Measurements from ENCODE around the gene PTPN9. TPM values are rescaled to one million over a fixed set of nuclear protein-coding genes. Genes with fewer than 3 reads are reported as not detected.
"Not testable (repeated sequence)": the region's sequence is repeated elsewhere in the genome, so short reads cannot be mapped to it uniquely, and the experiment has no call there.

PTPN9 gene
- total RNA-seq, 2 experiments from 2014 or later: 46.3 to 48.7 TPM

DNA sequence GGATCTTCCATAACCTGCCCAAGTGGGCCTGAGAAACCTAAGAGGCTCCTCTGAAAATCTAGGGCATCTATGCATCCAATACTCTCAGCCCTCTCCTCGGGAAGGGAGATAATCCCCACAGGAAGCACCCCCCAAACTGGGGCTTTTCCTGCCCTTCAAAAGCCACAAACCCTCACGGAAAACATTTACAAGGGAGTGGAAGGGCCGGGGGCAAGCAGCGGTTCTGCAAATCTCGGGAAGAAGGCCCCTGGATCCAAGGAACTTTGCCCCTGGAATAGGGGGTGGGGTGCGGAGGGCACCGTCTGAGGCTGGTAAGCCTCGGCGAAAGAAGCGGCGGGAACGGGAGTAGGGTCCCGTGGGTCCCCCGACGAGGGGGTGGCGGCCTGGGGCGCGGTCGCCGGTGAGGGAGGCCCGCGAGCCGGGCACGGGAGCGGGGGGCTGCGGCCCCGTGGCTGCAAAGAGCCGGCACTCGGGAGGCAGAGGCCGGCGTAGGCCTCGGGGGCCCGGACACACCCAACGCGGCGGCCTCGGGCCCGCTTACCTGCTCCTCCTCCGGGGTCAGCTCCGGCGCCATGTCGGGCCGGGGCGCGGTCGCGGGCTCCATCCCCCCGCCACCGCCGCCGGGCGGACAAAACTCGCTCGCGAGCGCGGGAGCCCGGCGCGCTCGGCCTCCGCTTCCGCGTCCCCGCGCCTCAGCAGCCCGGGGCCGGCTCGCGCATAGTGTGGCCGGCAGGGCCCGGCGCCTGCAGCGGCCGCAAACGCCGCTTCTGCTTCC is 755 bp downstream of the PTPN9 start:
- CTCF ChIA-PET: interaction anchor here (0.7 to 2.7 kb wide), 16 partner anchors 12 to 211 kb away, joined by 3 to 30 read pairs (median 6); partner anchors contain the start of genes IMP3, MAN2C1 and SNUPN
- Mint-ChIP-seq H3K4me1 (ENCODE audit: low read depth) (peaks cover 25% of the 10 kb centered on the region), H3K27me3 (ENCODE audit: low read depth) (no peaks in the 10 kb centered on the region), H3K36me3 (ENCODE audit: low read depth) (peaks cover 21% of the 10 kb centered on the region), H3K4me3 (peak overlapping the region; percentile 92), H3K27ac (peak overlapping the region; percentile 94), H3K9me3 (ENCODE audit: insufficient read depth) (no peaks in the 10 kb centered on the region)
- DNase-seq (peak; percentile 40), ATAC-seq (peak; percentile 73)
- POLR2A ChIA-PET: interaction anchor here (0.5 to 2.7 kb wide), 15 partner anchors 11 to 622 kb away, joined by 3 to 30 read pairs (median 4); partner anchors contain the start of genes IMP3, RPP25, SIN3A and SNUPN

DNA sequence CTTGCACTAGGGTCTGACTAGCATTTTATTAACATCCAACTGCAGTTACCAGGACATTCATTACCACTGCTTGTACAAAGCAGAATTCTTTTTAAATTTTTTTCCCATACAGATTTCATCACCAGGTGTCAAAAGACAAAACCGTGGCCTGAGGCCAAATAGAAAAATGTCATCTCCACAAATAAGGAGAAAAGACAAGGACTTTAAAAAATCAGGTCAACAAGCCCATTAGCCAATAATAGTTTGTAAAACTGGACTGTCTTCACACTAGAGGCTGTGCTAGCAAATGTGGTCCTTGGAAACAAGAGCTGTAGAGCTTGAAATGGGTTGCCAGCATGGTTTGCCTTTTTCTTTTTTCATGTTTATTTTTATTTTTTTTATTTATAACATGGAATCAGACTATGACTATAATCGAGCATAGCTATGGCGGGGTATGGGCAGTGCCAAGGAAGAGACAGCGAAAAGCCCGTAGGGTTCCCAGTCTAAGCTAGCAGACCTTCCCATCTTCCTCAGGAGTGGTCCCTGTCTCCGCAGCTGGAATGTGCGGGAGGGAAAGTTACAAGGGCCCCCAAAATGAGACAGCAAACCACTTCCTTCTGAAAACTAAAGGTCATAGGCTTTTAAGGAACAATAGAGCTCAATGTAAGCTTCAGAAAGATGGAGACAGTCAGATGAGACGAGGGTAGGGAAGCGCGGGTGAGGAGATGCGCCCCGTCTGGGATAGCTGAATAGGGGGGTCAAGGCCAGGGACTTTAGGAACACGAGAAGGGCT is 1.5 kb downstream of the PTPN9 start:
- ChIA-PET CTCF (interaction anchor here (1.1 to 2.7 kb wide), 8 partner anchors 11 to 210 kb away, joined by 4 to 30 read pairs (median 12); partner anchors contain the start of genes IMP3, MAN2C1 and SNUPN), POLR2A (interaction anchor here (0.5 to 2.7 kb wide), 8 partner anchors 29 to 146 kb away, joined by 3 to 30 read pairs (median 8); partner anchors contain the start of genes IMP3, SIN3A and SNUPN)
- H3K36me3 Mint-ChIP-seq (ENCODE audit: low read depth): peaks cover 23% of the 10 kb centered on the region
- no peaks in the 10 kb centered on the region for H3K27me3 Mint-ChIP-seq (ENCODE audit: low read depth)
- DNase-seq: no peak
- peaks cover 31% of the 10 kb centered on the region for H3K4me1 Mint-ChIP-seq (ENCODE audit: low read depth)
- peak overlapping the region; percentile 92 for H3K4me3 Mint-ChIP-seq
- H3K27ac Mint-ChIP-seq: peak overlapping the region; percentile 82
- no peak for ATAC-seq
- H3K9me3 Mint-ChIP-seq (ENCODE audit: insufficient read depth): no peaks in the 10 kb centered on the region

DNA sequence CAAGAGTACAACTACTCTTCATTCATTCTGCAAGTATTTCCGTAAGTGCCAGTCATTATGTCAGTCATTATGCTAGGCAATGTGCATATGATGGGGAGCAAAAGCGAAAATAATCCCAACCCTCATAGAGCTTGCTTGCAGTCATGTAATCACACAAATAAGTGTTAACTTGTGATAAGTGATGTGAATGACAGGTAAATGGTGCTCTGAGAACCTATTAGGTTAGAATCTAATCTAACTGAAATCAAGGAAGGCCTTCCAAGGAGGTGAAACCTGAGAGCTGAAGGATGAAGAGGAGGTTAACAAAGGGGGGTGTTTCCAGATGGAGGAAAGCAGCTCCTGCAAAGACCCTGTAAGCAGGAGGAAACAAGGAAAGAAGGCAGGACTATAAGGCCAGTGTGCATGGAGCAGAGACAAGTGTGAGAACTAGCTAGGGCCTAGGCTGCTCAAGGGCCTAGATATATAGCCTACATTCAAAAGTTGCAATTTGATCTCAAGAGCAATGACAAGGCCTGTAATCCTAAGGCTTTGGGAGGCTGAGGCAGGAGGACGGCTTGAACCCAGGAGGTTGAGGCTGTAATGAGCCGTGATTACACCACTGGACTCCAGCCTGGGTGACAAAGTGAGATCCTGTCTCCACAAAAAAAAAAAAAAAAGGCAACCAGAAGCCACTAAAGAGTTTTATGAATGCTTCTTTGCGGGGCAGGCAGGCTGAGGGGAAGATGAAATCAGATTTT is 5.3 kb downstream of the PTPN9 start:
- Mint-ChIP-seq H3K27me3 (ENCODE audit: low read depth) (no peaks in the 10 kb centered on the region), H3K9me3 (ENCODE audit: insufficient read depth) (no peaks in the 10 kb centered on the region), H3K36me3 (ENCODE audit: low read depth) (peaks cover 26% of the 10 kb centered on the region), H3K27ac (peak overlapping the region; percentile 37), H3K4me1 (ENCODE audit: low read depth) (peaks cover 32% of the 10 kb centered on the region), H3K4me3 (no peak overlapping the region)
- ChIA-PET CTCF (interaction anchor here (2.3 kb wide), 1 partner anchor 24 kb away, joined by 8 read pairs; no protein-coding TSS in a partner anchor), POLR2A (interaction anchor here (0.7 to 1.0 kb wide), 2 partner anchors 52 to 206 kb away, joined by 3 to 4 read pairs; partner anchors contain the start of genes MAN2C1 and SNUPN)
- ATAC-seq: no peak
- no peak for DNase-seq

DNA sequence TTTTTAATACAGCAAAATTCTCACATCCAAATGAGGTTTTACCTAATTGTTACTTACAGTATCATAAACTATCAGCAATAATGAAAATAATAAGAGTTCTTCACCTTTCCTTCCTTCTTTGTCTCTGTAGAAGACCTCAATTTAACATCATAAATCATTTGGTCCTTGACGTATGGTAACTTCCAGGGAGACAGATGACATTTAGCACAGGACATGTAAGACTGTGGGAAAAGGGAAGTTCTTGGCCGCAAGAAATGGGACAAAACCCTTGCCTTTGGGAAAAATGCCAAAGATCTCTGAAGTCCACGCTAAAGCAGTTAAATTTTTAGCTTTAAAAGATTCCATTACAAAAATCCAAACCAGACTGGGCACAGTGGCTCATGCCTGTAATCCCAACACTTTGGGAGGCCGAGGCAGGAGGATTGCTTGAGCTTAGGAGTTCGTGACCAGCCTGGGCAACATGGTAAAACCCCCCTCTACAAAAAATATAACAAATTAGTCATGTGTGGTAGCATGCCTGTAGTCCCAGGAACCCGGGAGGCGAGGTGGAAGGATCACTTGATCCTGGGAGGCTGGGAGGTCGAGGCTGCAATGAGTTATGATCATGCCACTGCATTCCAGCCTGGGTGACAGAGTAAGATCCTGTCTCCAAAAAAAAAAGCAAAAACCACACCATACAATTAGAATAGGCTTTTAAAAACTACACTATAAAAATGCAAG is 8.8 kb downstream of the PTPN9 start:
- Mint-ChIP-seq H3K27ac (no peak overlapping the region), H3K27me3 (ENCODE audit: low read depth) (no peaks in the 10 kb centered on the region), H3K4me3 (no peak overlapping the region), H3K36me3 (ENCODE audit: low read depth) (peaks cover 18% of the 10 kb centered on the region), H3K4me1 (ENCODE audit: low read depth) (peaks cover 23% of the 10 kb centered on the region), H3K9me3 (ENCODE audit: insufficient read depth) (no peaks in the 10 kb centered on the region)
- ChIA-PET CTCF (interaction anchor here (0.6 kb wide), 1 partner anchor 57 kb away, joined by 3 read pairs; no protein-coding TSS in a partner anchor), POLR2A (no interaction called here)
- ATAC-seq (no peak), DNase-seq (no peak)

DNA sequence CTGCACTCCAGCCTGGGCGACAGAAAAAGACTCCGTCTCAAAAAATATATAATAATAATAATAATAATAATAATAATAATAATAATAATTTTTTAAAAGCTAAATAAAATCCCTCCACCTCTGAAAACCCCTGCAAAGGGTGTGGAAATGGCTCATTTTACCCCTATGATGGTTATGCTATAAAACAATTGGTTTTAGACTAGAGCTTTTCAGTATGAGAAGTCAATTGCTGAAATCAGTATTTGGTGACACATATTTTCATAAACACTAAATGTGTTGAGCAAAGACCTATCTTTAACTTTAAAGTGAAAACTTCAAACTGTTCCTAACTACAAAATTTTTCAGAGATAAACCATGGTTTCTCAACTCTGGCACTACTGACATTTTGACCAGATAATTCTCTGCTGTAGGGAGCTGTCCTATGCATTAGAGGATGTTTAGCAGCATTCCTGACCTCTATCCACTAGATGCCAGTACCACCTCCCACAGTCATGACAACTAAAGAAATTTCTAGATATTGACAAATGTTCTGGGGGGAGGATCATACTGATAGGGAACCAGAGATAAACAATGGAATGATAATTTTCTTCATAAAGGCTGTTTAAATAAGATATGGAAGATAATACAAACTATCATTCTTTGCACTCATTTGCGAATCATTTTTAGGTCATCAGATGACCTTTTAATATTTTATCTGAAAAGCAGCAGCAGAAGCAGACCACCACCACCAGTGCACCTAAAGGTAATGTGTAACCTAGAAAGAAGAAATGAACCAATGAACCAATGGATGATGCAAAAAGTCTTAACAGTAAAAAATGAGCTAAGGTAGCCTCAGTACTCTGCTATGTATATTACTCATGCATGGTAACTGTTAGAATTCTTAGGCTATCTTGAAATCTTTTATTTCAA is 13.8 kb downstream of the PTPN9 start:
- H3K4me3 Mint-ChIP-seq: no peak overlapping the region
- H3K9me3 Mint-ChIP-seq (ENCODE audit: insufficient read depth): no peaks in the 10 kb centered on the region
- H3K27ac Mint-ChIP-seq: no peak overlapping the region
- DNase-seq (no peak), ATAC-seq (no peak)
- POLR2A ChIA-PET: no interaction called here
- H3K36me3 Mint-ChIP-seq (ENCODE audit: low read depth): peaks cover 11% of the 10 kb centered on the region
- H3K27me3 Mint-ChIP-seq (ENCODE audit: low read depth): no peaks in the 10 kb centered on the region
- H3K4me1 Mint-ChIP-seq (ENCODE audit: low read depth): peaks cover 9% of the 10 kb centered on the region
- CTCF ChIA-PET: interaction anchor here (0.5 to 1.8 kb wide), 2 partner anchors 13 to 154 kb away, joined by 3 to 7 read pairs; partner anchors contain the start of gene PTPN9

DNA sequence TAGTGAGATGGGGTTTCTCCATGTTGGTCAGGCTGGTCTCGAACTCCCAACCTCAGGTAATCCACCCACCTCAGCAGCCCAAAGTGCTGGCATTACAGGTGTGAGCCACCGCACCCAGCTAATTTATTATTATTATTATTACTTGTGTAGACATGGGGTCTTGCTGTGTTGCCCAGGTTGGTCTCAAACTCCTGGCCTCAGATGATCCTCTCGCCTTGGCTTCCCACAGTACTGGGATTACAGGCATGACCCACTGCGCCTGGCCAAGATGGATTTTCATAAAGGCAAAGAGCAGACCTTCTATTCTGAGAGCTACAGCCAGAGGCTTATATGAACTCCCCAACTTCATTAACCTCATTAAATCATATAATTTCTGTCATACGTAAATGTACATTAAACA is 17.2 kb downstream of the PTPN9 start:
- CTCF ChIA-PET: interaction anchor here (1.3 to 2.0 kb wide), 3 partner anchors 17 to 109 kb away, joined by 4 to 7 read pairs (median 4); partner anchors contain the start of gene PTPN9
- Mint-ChIP-seq H3K27me3 (ENCODE audit: low read depth) (no peaks in the 10 kb centered on the region), H3K4me3 (no peak overlapping the region), H3K9me3 (ENCODE audit: insufficient read depth) (no peaks in the 10 kb centered on the region), H3K36me3 (ENCODE audit: low read depth) (peaks cover 5% of the 10 kb centered on the region), H3K27ac (no peak overlapping the region), H3K4me1 (ENCODE audit: low read depth) (no peaks in the 10 kb centered on the region)
- ATAC-seq (no peak), DNase-seq (no peak)
- POLR2A ChIA-PET: no interaction called here

DNA sequence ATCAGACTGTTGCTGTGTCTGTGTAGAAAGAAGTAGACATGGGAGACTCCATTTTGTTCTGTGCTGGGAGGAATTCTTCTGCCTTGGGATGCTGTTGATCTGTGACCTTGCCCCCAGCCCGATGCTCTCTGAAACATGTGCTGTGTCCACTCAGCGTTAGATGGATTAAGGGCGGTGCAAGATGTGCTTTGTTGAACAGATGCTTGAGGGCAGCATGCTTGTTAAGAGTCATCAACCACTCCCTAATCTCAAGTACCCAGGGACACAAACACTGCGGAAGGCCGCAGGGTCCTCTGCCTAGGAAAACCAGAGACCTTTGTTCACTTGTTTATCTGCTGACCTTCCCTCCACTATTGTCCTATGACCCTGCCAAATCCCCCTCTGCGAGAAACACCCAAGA is 19.8 kb downstream of the PTPN9 start:
- H3K27me3 Mint-ChIP-seq (ENCODE audit: low read depth); H3K4me3 Mint-ChIP-seq: not testable (repeated sequence)

DNA sequence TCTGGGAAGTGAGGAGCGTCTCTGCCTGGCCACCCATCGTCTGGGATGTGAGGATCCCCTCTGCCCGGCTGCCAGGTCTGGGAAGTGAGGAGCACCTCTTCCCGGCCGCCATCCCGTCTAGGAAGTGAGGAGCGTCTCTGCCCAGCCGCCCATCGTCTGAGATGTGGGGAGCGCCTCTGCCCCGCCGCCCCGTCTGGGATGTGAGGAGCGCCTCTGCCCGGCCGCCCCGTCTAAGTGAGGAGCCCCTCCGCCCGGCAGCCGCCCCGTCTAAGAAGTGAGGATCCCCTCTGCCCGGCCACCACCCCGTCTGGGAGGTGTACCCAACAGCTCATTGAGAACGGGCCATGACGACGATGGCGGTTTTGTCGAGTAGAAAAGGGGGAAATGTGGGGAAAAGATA is 20.2 kb downstream of the PTPN9 start:
- POLR2A ChIA-PET; ATAC-seq; H3K4me3 Mint-ChIP-seq; H3K36me3 Mint-ChIP-seq (ENCODE audit: low read depth); H3K4me1 Mint-ChIP-seq (ENCODE audit: low read depth); H3K27ac Mint-ChIP-seq; DNase-seq; H3K27me3 Mint-ChIP-seq (ENCODE audit: low read depth); H3K9me3 Mint-ChIP-seq (ENCODE audit: insufficient read depth); CTCF ChIA-PET: not testable (repeated sequence)

More for the DNA sequence above, 19.8 kb downstream of the PTPN9 start:
- DNase-seq; H3K27ac Mint-ChIP-seq; H3K9me3 Mint-ChIP-seq (ENCODE audit: insufficient read depth); H3K4me1 Mint-ChIP-seq (ENCODE audit: low read depth); ATAC-seq; H3K36me3 Mint-ChIP-seq (ENCODE audit: low read depth); POLR2A ChIA-PET; CTCF ChIA-PET: not testable (repeated sequence)

DNA sequence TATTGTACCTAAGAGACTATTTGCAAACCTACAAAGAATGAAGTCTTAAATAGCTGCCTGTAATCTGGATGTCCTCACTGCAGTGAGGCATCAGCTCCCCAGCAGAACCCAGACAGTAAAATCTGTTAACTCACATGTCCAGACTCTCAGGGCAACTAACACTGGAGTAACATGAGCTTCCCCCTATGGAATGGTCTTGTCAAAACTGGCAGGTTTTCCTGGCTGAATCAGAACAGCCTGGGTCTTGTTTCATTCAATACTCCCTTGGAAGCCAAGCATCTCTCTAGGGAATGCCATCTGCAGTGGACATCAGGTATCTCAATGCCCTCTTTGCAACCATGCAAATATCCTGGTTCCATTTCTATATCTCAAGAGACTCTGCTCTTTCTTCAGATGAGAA is 24.4 kb downstream of the PTPN9 start:
- Mint-ChIP-seq H3K9me3 (ENCODE audit: insufficient read depth) (no peaks in the 10 kb centered on the region), H3K27me3 (ENCODE audit: low read depth) (no peaks in the 10 kb centered on the region), H3K4me3 (no peak overlapping the region), H3K36me3 (ENCODE audit: low read depth) (peaks cover 7% of the 10 kb centered on the region), H3K27ac (no peak overlapping the region), H3K4me1 (ENCODE audit: low read depth) (no peaks in the 10 kb centered on the region)
- no peak for DNase-seq
- ChIA-PET POLR2A (no interaction called here), CTCF (no interaction called here)
- ATAC-seq: no peak

DNA sequence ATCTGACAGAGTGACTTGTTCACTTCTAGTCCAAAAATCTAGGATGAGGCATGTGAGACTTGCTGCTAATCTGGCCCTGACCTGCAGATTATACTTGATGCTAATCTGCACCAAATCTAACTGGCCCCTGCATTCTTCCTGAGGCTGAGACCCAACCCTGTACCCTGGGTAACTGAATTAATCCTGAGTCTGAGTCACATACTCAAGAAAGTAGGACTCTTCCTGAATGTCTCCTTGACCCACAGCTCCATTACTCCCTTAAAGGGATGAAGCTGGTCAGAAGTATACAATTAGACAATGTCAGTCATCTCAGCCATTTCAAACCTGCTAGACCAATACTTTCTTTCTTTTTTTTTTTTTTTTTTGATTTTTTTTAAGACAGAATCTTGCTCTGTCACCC is 25.5 kb downstream of the PTPN9 start:
- ChIA-PET CTCF (interaction anchor here (1.0 kb wide), 1 partner anchor 152 kb away, joined by 3 read pairs; no protein-coding TSS in a partner anchor), POLR2A (no interaction called here)
- Mint-ChIP-seq H3K4me3 (no peak overlapping the region), H3K27ac (no peak overlapping the region), H3K36me3 (ENCODE audit: low read depth) (peaks cover 12% of the 10 kb centered on the region), H3K9me3 (ENCODE audit: insufficient read depth) (no peaks in the 10 kb centered on the region), H3K27me3 (ENCODE audit: low read depth) (no peaks in the 10 kb centered on the region), H3K4me1 (ENCODE audit: low read depth) (no peaks in the 10 kb centered on the region)
- ATAC-seq (no peak), DNase-seq (no peak)

Measured in activated CD8-positive, alpha-beta T cell treated with anti-CD3 and anti-CD28 coated beads, Interleukin-2, amount 10 ng/mL, durations not matched to agents 7 days and 5 days (primary cell).